Ishikawa (cell line): ENCODE measurements around the gene B4GALNT3.

ENCODE experiments used
- CEBPB ChIP-seq: IDR thresholded peaks from 2 replicates; pipeline ENCODE4 v1.6.1; 2012
- CREB1 ChIP-seq: IDR thresholded peaks from 2 replicates; pipeline ENCODE4 v1.6.1; 2012; ENCODE audit warnings: low read depth
- EGR1 ChIP-seq: IDR thresholded peaks from 2 replicates; pipeline ENCODE4 v1.6.1; 2012
- EP300 ChIP-seq: IDR thresholded peaks from 2 replicates; pipeline ENCODE4 v1.6.1; 2012; ENCODE audit warnings: borderline replicate concordance
- FOXM1 ChIP-seq: IDR thresholded peaks from 2 replicates; pipeline ENCODE4 v1.6.1; 2012; ENCODE audit warnings: low read depth, borderline replicate concordance
- NFIC ChIP-seq: IDR thresholded peaks from 2 replicates; pipeline ENCODE4 v1.6.1; 2012
- RAD21 ChIP-seq: IDR thresholded peaks from 2 replicates; pipeline ENCODE4 v1.6.1; 2012; ENCODE audit warnings: low read depth
- REST ChIP-seq: IDR thresholded peaks from 2 replicates; pipeline ENCODE4 v1.6.1; 2012; ENCODE audit warnings: low read depth, mild to moderate bottlenecking
- TAF1 ChIP-seq: IDR thresholded peaks from 2 replicates; pipeline ENCODE4 v1.6.1; 2012; ENCODE audit warnings: low read depth, mild to moderate bottlenecking
- TCF12 ChIP-seq: IDR thresholded peaks from 2 replicates; pipeline ENCODE4 v1.6.1; 2012; ENCODE audit warnings: low read depth
- TEAD4 ChIP-seq: IDR thresholded peaks from 2 replicates; pipeline ENCODE4 v1.6.1; 2012
- YY1 ChIP-seq: IDR thresholded peaks from 2 replicates; pipeline ENCODE4 v1.6.1; 2012; ENCODE audit warnings: low read depth
- ZBTB7A ChIP-seq: IDR thresholded peaks from 2 replicates; pipeline ENCODE4 v1.6.1; 2012; ENCODE audit warnings: low read depth
- TF ChIP-seq, protein P1 (sequence below): IDR thresholded peaks from 2 replicates; pipeline ENCODE4 v1.6.1; 2012
- TF ChIP-seq, protein P2 (sequence below): IDR thresholded peaks from 2 replicates; pipeline ENCODE4 v1.6.1; 2012

Gene B4GALNT3

DNA sequence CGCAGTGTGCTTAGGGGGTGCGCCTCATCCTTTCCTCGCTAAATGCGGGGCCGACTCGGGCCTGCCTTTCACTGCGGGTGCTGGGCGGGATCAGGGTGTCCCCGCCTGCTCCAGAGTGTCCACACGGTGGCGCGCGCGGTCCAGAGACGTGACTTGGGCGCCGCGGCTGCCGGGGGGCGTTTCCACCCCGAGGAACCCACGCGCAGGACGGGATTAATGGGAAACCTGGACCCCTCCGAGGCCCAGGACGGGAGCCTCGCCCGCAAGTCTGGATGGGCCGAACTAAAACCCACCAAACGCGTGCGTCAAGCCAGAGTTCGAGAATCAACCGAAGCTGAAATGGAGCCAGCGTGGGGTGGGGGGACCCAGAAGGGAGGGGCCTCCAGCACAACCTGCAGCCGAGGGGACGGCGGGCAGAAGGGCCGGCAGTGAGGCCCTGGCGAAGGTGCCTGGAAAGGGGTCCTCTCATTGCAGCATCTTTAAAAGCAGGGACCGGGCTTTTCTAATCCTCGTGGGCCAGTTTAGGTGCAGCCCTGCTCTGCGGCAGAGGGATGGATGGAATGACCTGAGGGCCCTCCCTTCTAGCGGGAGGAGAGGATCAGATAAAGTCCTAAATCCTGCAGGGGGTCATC, 110.2 kb downstream of the B4GALNT3 start:
- TF ChIP-seq REST, result no peak
- TF ChIP-seq TAF1, result peak; percentile 45; the same call in 1 of the 2 replicates
- TF ChIP-seq CREB1, result no peak
- peak; percentile 46; the same call in 1 of the 2 replicates for TF ChIP-seq NFIC
- no peak; the same call in 1 of the 2 replicates for TF ChIP-seq EP300
- TF ChIP-seq, protein P1, sequence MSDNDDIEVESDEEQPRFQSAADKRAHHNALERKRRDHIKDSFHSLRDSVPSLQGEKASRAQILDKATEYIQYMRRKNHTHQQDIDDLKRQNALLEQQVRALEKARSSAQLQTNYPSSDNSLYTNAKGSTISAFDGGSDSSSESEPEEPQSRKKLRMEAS, result no peak; the same call in none of the 2 replicates
- TF ChIP-seq FOXM1, result no peak
- no peak for TF ChIP-seq CEBPB
- TF ChIP-seq RAD21, result peak; percentile 95
- TF ChIP-seq EGR1, result 0 out of 2 replicates have a peak, but pooled peaks have one; percentile 45
- TF ChIP-seq TEAD4, result peak; percentile 27; the same call in 1 of the 2 replicates
- 0 out of 2 replicates have a peak, but pooled peaks have one; percentile 29 for TF ChIP-seq YY1
- TF ChIP-seq ZBTB7A, result peak; percentile 93
- TF ChIP-seq TCF12, result no peak; the same call in 1 of the 2 replicates

DNA sequence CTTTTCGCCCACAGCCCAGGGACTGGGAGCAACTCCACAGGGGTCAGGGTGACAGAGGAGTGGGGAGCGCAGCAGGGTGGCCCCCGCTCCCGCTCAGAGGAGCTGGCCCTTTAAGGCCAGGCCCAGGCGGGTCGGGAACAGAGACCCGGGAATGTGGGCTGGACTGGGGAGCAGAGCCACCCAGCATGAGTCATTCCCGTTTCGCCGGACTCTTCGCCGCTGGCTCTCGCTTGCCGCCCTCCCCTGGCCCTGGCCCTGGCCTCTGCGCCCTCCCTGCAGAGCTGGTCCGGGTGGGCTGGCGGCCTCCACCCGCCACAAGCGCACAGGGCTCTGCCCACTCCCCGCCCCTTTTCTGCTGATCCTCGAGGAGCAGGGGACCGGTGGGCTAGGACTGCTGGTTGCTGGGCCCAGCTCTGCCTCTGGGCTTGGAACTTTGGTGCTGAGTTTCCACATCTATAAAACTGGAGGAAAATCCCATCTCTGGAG, 110.7 kb downstream of the B4GALNT3 start:
- TF ChIP-seq EP300 (peak; percentile 43; the same call in 1 of the 2 replicates), TEAD4 (peak; percentile 90), FOXM1 (no peak), TCF12 (peak; percentile 61), ZBTB7A (no peak; the same call in none of the 2 replicates), EGR1 (no peak), YY1 (no peak)
- TF ChIP-seq, protein P2, sequence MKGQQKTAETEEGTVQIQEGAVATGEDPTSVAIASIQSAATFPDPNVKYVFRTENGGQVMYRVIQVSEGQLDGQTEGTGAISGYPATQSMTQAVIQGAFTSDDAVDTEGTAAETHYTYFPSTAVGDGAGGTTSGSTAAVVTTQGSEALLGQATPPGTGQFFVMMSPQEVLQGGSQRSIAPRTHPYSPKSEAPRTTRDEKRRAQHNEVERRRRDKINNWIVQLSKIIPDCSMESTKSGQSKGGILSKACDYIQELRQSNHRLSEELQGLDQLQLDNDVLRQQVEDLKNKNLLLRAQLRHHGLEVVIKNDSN, result no peak

DNA sequence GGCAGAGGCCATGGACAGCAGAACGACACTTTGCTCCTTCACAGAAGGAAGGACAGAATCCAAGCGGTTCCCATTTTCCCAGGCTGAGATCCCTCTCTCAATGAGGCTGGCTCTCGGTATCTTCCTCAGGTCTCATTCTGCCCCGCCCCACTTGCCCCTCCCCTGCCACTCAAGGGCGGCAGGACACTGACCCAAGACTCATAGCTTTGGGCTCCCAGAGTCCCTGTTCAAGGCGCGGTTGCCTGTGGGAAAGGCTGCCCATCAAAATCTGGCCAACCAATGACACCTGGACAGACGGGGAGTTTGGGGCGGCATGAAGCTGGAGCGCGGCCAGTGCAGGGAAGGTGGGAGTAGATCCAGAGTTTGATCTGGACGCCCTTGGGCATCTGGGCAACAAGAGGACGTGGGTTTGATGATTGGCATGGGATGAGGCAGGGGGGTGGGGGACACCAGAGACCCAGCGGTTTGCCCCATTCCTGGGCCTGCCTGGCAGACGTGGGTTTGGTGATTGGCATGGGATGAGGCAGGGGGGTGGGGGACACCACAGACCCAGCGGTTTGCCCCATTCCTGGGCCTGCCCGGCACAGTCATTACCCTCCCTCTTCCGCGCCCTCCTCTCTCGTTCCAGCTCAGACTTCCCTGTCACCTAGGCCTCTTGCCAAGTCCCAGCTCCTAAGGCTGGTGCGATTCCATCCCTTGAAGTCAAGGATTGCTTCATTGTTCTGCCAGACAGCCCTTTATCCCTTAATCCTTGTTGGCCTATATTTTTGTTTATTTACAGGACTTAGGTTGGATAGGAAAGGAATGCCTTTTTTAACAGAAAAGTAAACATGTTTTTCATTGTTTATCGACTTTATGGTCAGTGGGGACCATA, 111.4 kb downstream of the B4GALNT3 start:
- TF ChIP-seq TEAD4 (no peak; the same call in 1 of the 2 replicates), CEBPB (no peak), EGR1 (no peak), YY1 (no peak), REST (no peak), NFIC (peak; percentile 40), CREB1 (no peak), TCF12 (no peak), RAD21 (no peak)
- TF ChIP-seq, protein P1, result peak; percentile 52; the same call in 1 of the 2 replicates
- TF ChIP-seq, protein P2, result no peak

GRCh38 chr12:571795-572531, 112.2 kb downstream of the B4GALNT3 start:
- TF ChIP-seq REST (no peak), TCF12 (no peak), YY1 (no peak), ZBTB7A (no peak), EGR1 (no peak), FOXM1 (no peak), TAF1 (no peak), EP300 (no peak), TEAD4 (no peak), CREB1 (no peak), RAD21 (no peak), NFIC (no peak), CEBPB (no peak)
- TF ChIP-seq, protein P2, result no peak
- TF ChIP-seq, protein P1, result no peak
